ENCODE measurements around the gene NRG3.

DNA sequence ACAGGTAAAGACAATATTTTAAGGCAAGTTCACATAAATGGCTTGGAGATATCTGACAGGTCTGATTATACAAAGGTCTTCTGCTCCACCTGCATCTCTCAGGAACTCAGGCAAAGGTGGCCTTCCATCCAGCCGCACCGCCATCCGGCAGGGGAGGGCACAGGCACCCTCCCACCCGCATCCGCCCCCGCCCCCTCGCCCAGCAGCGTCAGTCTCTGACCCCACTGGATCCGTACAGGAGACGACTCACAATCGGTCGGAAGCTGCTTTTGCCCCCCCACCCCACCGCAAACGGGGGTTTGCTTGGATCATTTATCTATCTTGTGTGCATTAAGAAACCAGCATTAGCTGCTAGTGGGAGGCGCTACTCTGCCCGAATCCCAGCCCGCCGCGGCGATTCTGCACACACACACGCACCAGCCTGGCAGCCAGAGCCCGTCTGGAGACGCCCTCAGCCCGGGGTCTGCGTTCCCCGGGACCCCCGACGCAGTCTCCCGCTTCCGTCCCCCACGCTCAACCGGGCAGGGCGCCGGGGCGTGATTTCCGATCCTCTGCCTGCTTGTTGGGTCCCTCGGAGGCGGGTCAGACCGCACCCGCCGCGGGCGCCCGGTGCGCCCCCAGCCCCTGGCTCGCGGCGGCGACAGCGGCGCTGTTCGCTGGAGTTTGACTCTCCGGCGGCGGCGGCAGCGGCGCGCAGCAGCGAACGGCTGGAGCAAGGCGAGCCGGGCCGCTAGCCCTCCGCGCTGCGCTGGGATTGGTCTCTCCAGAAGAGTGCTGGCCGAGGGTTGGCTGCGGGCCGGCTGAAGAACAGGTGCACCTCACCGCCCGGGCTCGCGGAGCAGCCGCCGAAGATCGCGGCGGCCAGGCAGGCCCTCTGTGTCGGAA is 820 bp upstream of the NRG3 start:
- TF ChIP-seq EZH2 (IDR thresholded peaks at IDR 0.05; ENCODE audit: low read length, missing control alignments): no peak
- TF ChIP-seq, protein P1, sequence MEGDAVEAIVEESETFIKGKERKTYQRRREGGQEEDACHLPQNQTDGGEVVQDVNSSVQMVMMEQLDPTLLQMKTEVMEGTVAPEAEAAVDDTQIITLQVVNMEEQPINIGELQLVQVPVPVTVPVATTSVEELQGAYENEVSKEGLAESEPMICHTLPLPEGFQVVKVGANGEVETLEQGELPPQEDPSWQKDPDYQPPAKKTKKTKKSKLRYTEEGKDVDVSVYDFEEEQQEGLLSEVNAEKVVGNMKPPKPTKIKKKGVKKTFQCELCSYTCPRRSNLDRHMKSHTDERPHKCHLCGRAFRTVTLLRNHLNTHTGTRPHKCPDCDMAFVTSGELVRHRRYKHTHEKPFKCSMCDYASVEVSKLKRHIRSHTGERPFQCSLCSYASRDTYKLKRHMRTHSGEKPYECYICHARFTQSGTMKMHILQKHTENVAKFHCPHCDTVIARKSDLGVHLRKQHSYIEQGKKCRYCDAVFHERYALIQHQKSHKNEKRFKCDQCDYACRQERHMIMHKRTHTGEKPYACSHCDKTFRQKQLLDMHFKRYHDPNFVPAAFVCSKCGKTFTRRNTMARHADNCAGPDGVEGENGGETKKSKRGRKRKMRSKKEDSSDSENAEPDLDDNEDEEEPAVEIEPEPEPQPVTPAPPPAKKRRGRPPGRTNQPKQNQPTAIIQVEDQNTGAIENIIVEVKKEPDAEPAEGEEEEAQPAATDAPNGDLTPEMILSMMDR (conservative IDR thresholded peaks at IDR 0.05 in 1 of 2, IDR thresholded peaks at IDR 0.05 in 1 of 2; ENCODE audit: low read depth in 1 of 2, low read length in 2 of 2): no peak

All from fibroblast of lung (primary cell).